HG02610 (cell line): Measurements from ENCODE around the gene SUV39H2.
"Not testable (repeated sequence)": the region's sequence is repeated elsewhere in the genome, so short reads cannot be mapped to it uniquely, and the experiment has no call there.

Experiments used
- ATAC-seq: cut with Tn5 transposase; IDR thresholded peaks from one replicate; pipeline ENCODE4 v1.9.1; 2021; ENCODE audit warnings: mild to moderate bottlenecking, moderate library complexity; ENCODE audit not compliant: unreplicated experiment

Gene SUV39H2

GRCh38 chr10:14926722-14927416, 48.2 kb downstream of the SUV39H2 start:
- peak; percentile 98 for ATAC-seq

- ATAC-seq = no peak
Measured at GRCh38 chr10:14930610-14931009, 51.9 kb downstream of the SUV39H2 start.

GRCh38 chr10:14936584-14936983, 57.9 kb downstream of the SUV39H2 start:
- no peak for ATAC-seq

- ATAC-seq = not testable (repeated sequence)
Measured at GRCh38 chr10:14938971-14939370, 60.3 kb downstream of the SUV39H2 start.

GRCh38 chr10:14942147-14942949, 63.7 kb downstream of the SUV39H2 start:
- peak; percentile 89 for ATAC-seq

GRCh38 chr10:14942950-14943338, 64.3 kb downstream of the SUV39H2 start:
- ATAC-seq = not testable (repeated sequence)

GRCh38 chr10:14945108-14945507, 66.4 kb downstream of the SUV39H2 start:
- ATAC-seq = no peak

- no peak for ATAC-seq
Measured at GRCh38 chr10:14947268-14947667, 68.6 kb downstream of the SUV39H2 start.

- no peak for ATAC-seq
Measured at GRCh38 chr10:14949291-14949690, 70.6 kb downstream of the SUV39H2 start.

GRCh38 chr10:14952851-14953423, 74.3 kb downstream of the SUV39H2 start:
- ATAC-seq = no peak

GRCh38 chr10:14953424-14954000, 74.8 kb downstream of the SUV39H2 start:
- ATAC-seq = peak; percentile 20
